Measurements from ENCODE around the gene ZNF792. TPM values are rescaled to one million over a fixed set of nuclear protein-coding genes. Genes with fewer than 3 reads are reported as not detected.
"Not testable (repeated sequence)": the region's sequence is repeated elsewhere in the genome, so short reads cannot be mapped to it uniquely, and the experiment has no call there.

ZNF792 gene
- total RNA-seq, 2 donors from 2014 or later = 30.2 to 32.1 TPM

- peaks cover 56% of the 10 kb centered on the region for H3K36me3 Mint-ChIP-seq (ENCODE audit: low read depth)
- no peak for TF ChIP-seq CTCF (conservative IDR thresholded peaks at IDR 0.05)
- H3K9me3 Mint-ChIP-seq = no peaks in the 10 kb centered on the region
- peaks cover 61% of the 10 kb centered on the region for H3K36me3 ChIP-seq (ENCODE audit: control insufficient read depth, insufficient read depth, low read length)
- no peak overlapping the region for H3K4me3 ChIP-seq (ENCODE audit: low read length)
- H3K9ac ChIP-seq (ENCODE audit: extremely low read depth, low read length, poor library complexity, severe bottlenecking) = no peak overlapping the region
- no peak for DNase-seq
- no peaks in the 10 kb centered on the region for H3K4me1 ChIP-seq (ENCODE audit: control insufficient read depth, insufficient read depth, low read length)
- peaks cover 4% of the 10 kb centered on the region for H3K4me1 Mint-ChIP-seq
- no peaks in the 10 kb centered on the region for H3K27me3 ChIP-seq (ENCODE audit: control insufficient read depth, insufficient read depth, low read length, poor library complexity, severe bottlenecking)
- no peak overlapping the region for H3K27ac Mint-ChIP-seq
- 94% methylated on average over 2 to 11 of the region's 12 CpGs for WGBS, 2 experiments (ENCODE audit: insufficient coverage in 1 of 2, insufficient read length in 1 of 2)
- H3K4me3 Mint-ChIP-seq = no peak overlapping the region
- no peaks in the 10 kb centered on the region for H3K27me3 Mint-ChIP-seq (ENCODE audit: insufficient read depth)
- H3K9me3 ChIP-seq (ENCODE audit: control insufficient read depth, low read length) = no peaks in the 10 kb centered on the region
- H3K27ac ChIP-seq (ENCODE audit: low read depth, low read length) = no peak overlapping the region
These were observed 44.9 kb upstream of the ZNF792 start for GRCh38 chr19:35008891-35009341.

GRCh38 chr19:35007427-35007826, 43.4 kb upstream of the ZNF792 start:
- not testable (repeated sequence) for H3K27me3 Mint-ChIP-seq (ENCODE audit: insufficient read depth); H3K4me3 Mint-ChIP-seq; H3K9ac ChIP-seq (ENCODE audit: extremely low read depth, low read length, poor library complexity, severe bottlenecking); H3K4me1 ChIP-seq (ENCODE audit: control insufficient read depth, insufficient read depth, low read length); H3K9me3 ChIP-seq (ENCODE audit: control insufficient read depth, low read length); H3K27me3 ChIP-seq (ENCODE audit: control insufficient read depth, insufficient read depth, low read length, poor library complexity, severe bottlenecking); H3K4me3 ChIP-seq (ENCODE audit: low read length); H3K27ac ChIP-seq (ENCODE audit: low read depth, low read length); H3K9me3 Mint-ChIP-seq; DNase-seq; H3K27ac Mint-ChIP-seq
- H3K36me3 ChIP-seq (ENCODE audit: control insufficient read depth, insufficient read depth, low read length) = peaks cover 50% of the 10 kb centered on the region
- WGBS, 2 experiments (ENCODE audit: insufficient coverage in 1 of 2, insufficient read length in 1 of 2) = 67 to 83% methylated on average over 3 to 8 of the region's 8 CpGs
- H3K4me1 Mint-ChIP-seq = peaks cover 17% of the 10 kb centered on the region
- H3K36me3 Mint-ChIP-seq (ENCODE audit: low read depth) = peaks cover 47% of the 10 kb centered on the region

- no peak for TF ChIP-seq CTCF (conservative IDR thresholded peaks at IDR 0.05)
- Histone ChIP-seq H3K4me1 (ENCODE audit: control insufficient read depth, insufficient read depth, low read length) (no peaks in the 10 kb centered on the region), H3K9ac (ENCODE audit: extremely low read depth, low read length, poor library complexity, severe bottlenecking) (no peak overlapping the region), H3K9me3 (ENCODE audit: control insufficient read depth, low read length) (no peaks in the 10 kb centered on the region), H3K4me3 (ENCODE audit: low read length) (no peak overlapping the region), H3K27me3 (ENCODE audit: control insufficient read depth, insufficient read depth, low read length, poor library complexity, severe bottlenecking) (no peaks in the 10 kb centered on the region), H3K36me3 (ENCODE audit: control insufficient read depth, insufficient read depth, low read length) (peaks cover 45% of the 10 kb centered on the region), H3K27ac (ENCODE audit: low read depth, low read length) (no peak overlapping the region)
- peaks cover 46% of the 10 kb centered on the region for H3K36me3 Mint-ChIP-seq (ENCODE audit: low read depth)
- no peaks in the 10 kb centered on the region for H3K27me3 Mint-ChIP-seq (ENCODE audit: insufficient read depth)
- H3K9me3 Mint-ChIP-seq = no peaks in the 10 kb centered on the region
- H3K4me3 Mint-ChIP-seq = no peak overlapping the region
- peak overlapping the region; percentile 40 for H3K27ac Mint-ChIP-seq
- no peak for DNase-seq
- H3K4me1 Mint-ChIP-seq = peaks cover 20% of the 10 kb centered on the region
- 94 to 97% methylated on average over 5 of the region's 5 CpGs for WGBS, 2 experiments (ENCODE audit: insufficient coverage in 1 of 2, insufficient read length in 1 of 2)
These were observed 43.0 kb upstream of the ZNF792 start for GRCh38 chr19:35006999-35007365.

GRCh38 chr19:35006342-35006998, 42.4 kb upstream of the ZNF792 start:
- peaks cover 42% of the 10 kb centered on the region for H3K36me3 ChIP-seq (ENCODE audit: control insufficient read depth, insufficient read depth, low read length)
- Mint-ChIP-seq H3K27me3 (ENCODE audit: insufficient read depth) (no peaks in the 10 kb centered on the region), H3K36me3 (ENCODE audit: low read depth) (peaks cover 44% of the 10 kb centered on the region), H3K4me3 (no peak overlapping the region), H3K27ac (peak overlapping the region; percentile 40), H3K4me1 (peaks cover 23% of the 10 kb centered on the region), H3K9me3 (no peaks in the 10 kb centered on the region)
- H3K4me3 ChIP-seq (ENCODE audit: low read length) = no peak overlapping the region
- H3K4me1 ChIP-seq (ENCODE audit: control insufficient read depth, insufficient read depth, low read length) = no peaks in the 10 kb centered on the region
- no peaks in the 10 kb centered on the region for H3K9me3 ChIP-seq (ENCODE audit: control insufficient read depth, low read length)
- WGBS, 2 experiments (ENCODE audit: insufficient coverage in 1 of 2, insufficient read length in 1 of 2) = 95 to 99% methylated on average over 10 to 15 of the region's 15 CpGs
- TF ChIP-seq CTCF (conservative IDR thresholded peaks at IDR 0.05) = no peak
- no peak overlapping the region for H3K27ac ChIP-seq (ENCODE audit: low read depth, low read length)
- H3K27me3 ChIP-seq (ENCODE audit: control insufficient read depth, insufficient read depth, low read length, poor library complexity, severe bottlenecking) = no peaks in the 10 kb centered on the region
- DNase-seq = no peak
- no peak overlapping the region for H3K9ac ChIP-seq (ENCODE audit: extremely low read depth, low read length, poor library complexity, severe bottlenecking)

- H3K4me3 Mint-ChIP-seq; H3K27me3 ChIP-seq (ENCODE audit: control insufficient read depth, insufficient read depth, low read length, poor library complexity, severe bottlenecking); H3K27ac ChIP-seq (ENCODE audit: low read depth, low read length); H3K4me1 ChIP-seq (ENCODE audit: control insufficient read depth, insufficient read depth, low read length); H3K9me3 ChIP-seq (ENCODE audit: control insufficient read depth, low read length); H3K4me3 ChIP-seq (ENCODE audit: low read length); DNase-seq; H3K27me3 Mint-ChIP-seq (ENCODE audit: insufficient read depth); H3K9ac ChIP-seq (ENCODE audit: extremely low read depth, low read length, poor library complexity, severe bottlenecking); H3K9me3 Mint-ChIP-seq: not testable (repeated sequence)
- peaks cover 37% of the 10 kb centered on the region for H3K36me3 ChIP-seq (ENCODE audit: control insufficient read depth, insufficient read depth, low read length)
- H3K27ac Mint-ChIP-seq = peak overlapping the region; percentile 52
- WGBS, 2 experiments (ENCODE audit: insufficient coverage in 1 of 2, insufficient read length in 1 of 2) = 98 to 100% methylated on average over 5 to 6 of the region's 6 CpGs
- peaks cover 28% of the 10 kb centered on the region for H3K4me1 Mint-ChIP-seq
- H3K36me3 Mint-ChIP-seq (ENCODE audit: low read depth) = peaks cover 44% of the 10 kb centered on the region
These were observed 41.9 kb upstream of the ZNF792 start for GRCh38 chr19:35006007-35006341.

Measured in endodermal cell (in vitro differentiated cells).